ENCODE results near the gene FIGLA. TPM values are rescaled to one million over a fixed set of nuclear protein-coding genes. Genes with fewer than 3 reads are reported as not detected.

The FIGLA gene
- total RNA-seq, 1 experiment from 2014 or later, result not detected

DNA sequence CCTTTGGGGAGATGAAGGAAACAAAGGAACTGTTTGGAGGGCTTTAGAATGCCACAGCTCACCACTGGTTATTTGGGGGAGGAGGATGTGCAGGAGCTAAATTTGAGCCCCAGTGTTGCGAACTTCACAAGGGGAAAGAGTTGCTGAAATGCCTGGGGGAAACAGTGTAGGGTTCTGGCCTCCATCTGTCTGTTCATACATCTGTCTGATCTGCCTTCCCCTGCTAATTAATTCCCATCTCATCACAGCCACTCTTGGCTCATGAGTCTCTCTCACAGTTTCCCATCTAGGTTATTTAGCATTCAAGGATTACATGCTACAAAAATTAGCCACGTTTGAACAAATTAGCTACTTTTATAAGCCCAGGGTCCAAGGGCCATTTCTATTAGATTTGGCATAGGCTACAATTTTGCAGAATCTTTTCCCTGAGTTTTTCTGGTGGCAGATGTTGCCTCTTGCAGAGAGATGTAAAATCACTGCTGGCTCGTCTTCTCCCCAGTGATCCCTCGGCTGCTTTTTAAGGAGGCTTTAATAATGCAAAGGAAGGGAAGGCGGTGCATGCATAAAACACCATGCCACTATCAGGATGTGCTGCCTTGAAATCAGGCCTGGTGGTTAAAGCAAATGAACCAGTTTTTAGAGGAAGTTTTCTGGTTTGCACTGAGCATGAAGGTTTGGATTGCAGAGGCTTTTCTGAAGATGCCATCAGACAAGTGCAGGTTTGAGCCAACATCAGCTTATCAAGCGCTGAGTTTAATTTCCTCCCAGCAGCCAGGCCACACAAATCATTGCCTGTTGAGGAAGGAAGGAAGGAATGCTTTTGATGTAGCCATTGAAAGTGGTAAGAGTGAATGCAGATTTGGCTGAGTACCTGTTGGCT, 57.4 kb downstream of the FIGLA start:
- ChIA-PET CTCF (no interaction called here), POLR2A (ENCODE audit: unreplicated experiment) (no interaction called here)
- no peaks in the 10 kb centered on the region for H4K20me1 ChIP-seq (ENCODE audit: insufficient read depth)
- no peaks in the 10 kb centered on the region for H3K4me1 ChIP-seq (replicated peaks; ENCODE audit: insufficient read depth)
- TF ChIP-seq CTCF (conservative IDR thresholded peaks at IDR 0.05) (no peak), EZH2 (IDR thresholded peaks at IDR 0.05; ENCODE audit: low read depth) (no peak)
- intact Hi-C loops (cut with micrococcal nuclease; ENCODE audit: unreplicated experiment), result no loop called here
- H3K9me2 ChIP-seq (ENCODE audit: insufficient read depth), result no peaks in the 10 kb centered on the region
- peaks cover 33% of the 10 kb centered on the region for H3K27me3 ChIP-seq (ENCODE audit: insufficient read depth, low read depth)
- no peak overlapping the region for H3K4me3 ChIP-seq
- no peak for DNase-seq
- no peak overlapping the region for H3K4me2 ChIP-seq
- BruUV-seq (replicated peaks), result no TSS peak
- H3K79me2 ChIP-seq (ENCODE audit: low read depth), result no peaks in the 10 kb centered on the region
- no peaks in the 10 kb centered on the region for H3K36me3 ChIP-seq (ENCODE audit: low read depth)
- H2AFZ ChIP-seq, result no peak overlapping the region
- H3K9me3 ChIP-seq (ENCODE audit: insufficient read depth, low read depth), result no peaks in the 10 kb centered on the region
- H3K27ac ChIP-seq, result no peak overlapping the region
- no peaks in the 10 kb centered on the region for H3F3A ChIP-seq (ENCODE audit: insufficient read depth, low read depth)

DNA sequence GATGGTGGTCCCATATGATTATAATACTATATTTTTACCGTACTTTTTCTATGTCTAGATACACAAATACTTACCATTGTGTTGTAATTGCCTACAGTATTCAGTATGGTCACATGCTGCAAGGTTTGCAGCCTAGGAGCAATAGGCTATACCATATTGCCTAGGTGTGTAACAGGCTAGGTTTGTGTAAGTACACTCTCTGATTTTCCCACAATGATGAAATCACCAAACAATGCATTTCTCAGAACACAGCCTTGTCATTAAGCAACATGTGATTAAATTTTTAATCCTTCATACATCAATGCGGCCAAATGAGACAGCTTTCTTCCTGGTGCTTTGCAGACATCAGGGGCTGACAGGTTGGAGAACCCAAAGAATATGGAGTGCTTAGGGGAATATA, 59.7 kb downstream of the FIGLA start:
- no TSS peak for BruUV-seq (replicated peaks)
- Histone ChIP-seq H3F3A (ENCODE audit: insufficient read depth, low read depth) (no peaks in the 10 kb centered on the region), H3K4me2 (no peak overlapping the region), H3K27ac (no peak overlapping the region), H4K20me1 (ENCODE audit: insufficient read depth) (no peaks in the 10 kb centered on the region), H3K79me2 (ENCODE audit: low read depth) (no peaks in the 10 kb centered on the region), H3K9me2 (ENCODE audit: insufficient read depth) (no peaks in the 10 kb centered on the region), H3K4me3 (no peak overlapping the region), H3K36me3 (ENCODE audit: low read depth) (no peaks in the 10 kb centered on the region), H2AFZ (no peak overlapping the region), H3K9me3 (ENCODE audit: insufficient read depth, low read depth) (no peaks in the 10 kb centered on the region), H3K4me1 (replicated peaks; ENCODE audit: insufficient read depth) (no peaks in the 10 kb centered on the region), H3K27me3 (ENCODE audit: insufficient read depth, low read depth) (peaks cover 33% of the 10 kb centered on the region)
- ChIA-PET CTCF (no interaction called here), POLR2A (ENCODE audit: unreplicated experiment) (no interaction called here)
- intact Hi-C loops (cut with micrococcal nuclease; ENCODE audit: unreplicated experiment), result no loop called here
- DNase-seq, result no peak
- TF ChIP-seq CTCF (conservative IDR thresholded peaks at IDR 0.05) (no peak), EZH2 (IDR thresholded peaks at IDR 0.05; ENCODE audit: low read depth) (no peak)

GRCh38 chr2:70729647-70730046, 60.8 kb downstream of the FIGLA start:
- no peak overlapping the region for H3K27ac ChIP-seq
- no TSS peak for BruUV-seq (replicated peaks)
- no peaks in the 10 kb centered on the region for H3F3A ChIP-seq (ENCODE audit: insufficient read depth, low read depth)
- no peak for DNase-seq
- no peak overlapping the region for H3K4me2 ChIP-seq
- ChIA-PET CTCF (no interaction called here), POLR2A (ENCODE audit: unreplicated experiment) (no interaction called here)
- no peak overlapping the region for H3K4me3 ChIP-seq
- peaks cover 27% of the 10 kb centered on the region for H3K27me3 ChIP-seq (ENCODE audit: insufficient read depth, low read depth)
- H3K9me2 ChIP-seq (ENCODE audit: insufficient read depth), result no peaks in the 10 kb centered on the region
- H4K20me1 ChIP-seq (ENCODE audit: insufficient read depth), result no peaks in the 10 kb centered on the region
- H2AFZ ChIP-seq, result no peak overlapping the region
- intact Hi-C loops (cut with micrococcal nuclease; ENCODE audit: unreplicated experiment), result no loop called here
- H3K79me2 ChIP-seq (ENCODE audit: low read depth), result no peaks in the 10 kb centered on the region
- H3K4me1 ChIP-seq (replicated peaks; ENCODE audit: insufficient read depth), result no peaks in the 10 kb centered on the region
- no peaks in the 10 kb centered on the region for H3K9me3 ChIP-seq (ENCODE audit: insufficient read depth, low read depth)
- TF ChIP-seq EZH2 (IDR thresholded peaks at IDR 0.05; ENCODE audit: low read depth) (no peak), CTCF (conservative IDR thresholded peaks at IDR 0.05) (no peak)
- no peaks in the 10 kb centered on the region for H3K36me3 ChIP-seq (ENCODE audit: low read depth)
